Karpas-422 (cell line): ENCODE data around the gene CBARP. TPM values are rescaled to one million over a fixed set of nuclear protein-coding genes. Genes with fewer than 3 reads are reported as not detected.

ENCODE experiments used
- DNase-seq: peaks from one replicate; pipeline ENCODE4 v3.0.0-alpha.2; 2015
- H2AFZ ChIP-seq: fragments of 200-600 bp; sonication (generic); 2 replicates; pipeline ENCODE4 v1.6.1; 2014; ENCODE audit warnings: antibody characterized with exemption, low read length, mixed read lengths
- H3K27ac ChIP-seq: fragments of 200-600 bp; sonication (generic); 2 replicates; pipeline ENCODE4 v1.5.1; 2014; ENCODE audit warnings: mild to moderate bottlenecking, low read length, moderate library complexity
- H3K27me3 ChIP-seq: fragments of 200-600 bp; sonication (generic); 2 replicates; pipeline ENCODE4 v1.6.1; 2014; ENCODE audit warnings: low read length, mixed read lengths
- H3K36me3 ChIP-seq: fragments of 200-600 bp; sonication (generic); 2 replicates; pipeline ENCODE4 v1.6.1; 2014; ENCODE audit warnings: low read length, mixed read lengths; ENCODE audit not compliant: insufficient read depth
- H3K4me1 ChIP-seq: fragments of 200-600 bp; sonication (generic); 2 replicates; pipeline ENCODE4 v1.6.1; 2014; ENCODE audit warnings: mild to moderate bottlenecking, low read length, mixed read lengths
- H3K4me2 ChIP-seq: fragments of 200-600 bp; sonication (generic); 2 replicates; pipeline ENCODE4 v1.6.1; 2014; ENCODE audit warnings: low read length, low read depth, mild to moderate bottlenecking; ENCODE audit not compliant: poor library complexity, severe bottlenecking
- H3K4me3 ChIP-seq: fragments of 200-600 bp; sonication (generic); 2 replicates; pipeline ENCODE4 v1.5.1; 2014; ENCODE audit warnings: mild to moderate bottlenecking, antibody characterized with exemption, low read length, mixed read lengths
- H3K79me2 ChIP-seq: fragments of 200-600 bp; sonication (generic); 2 replicates; pipeline ENCODE4 v1.6.1; 2014; ENCODE audit warnings: mild to moderate bottlenecking, low read length, mixed read lengths
- H3K9ac ChIP-seq: fragments of 200-600 bp; sonication (generic); 2 replicates; pipeline ENCODE4 v1.6.0; 2014; ENCODE audit warnings: low read length
- H3K9me2 ChIP-seq: fragments of 200-600 bp; sonication (generic), shearing (Covaris generic); replicated peaks from 2 replicates; pipeline ENCODE4 v1.6.0; 2014; ENCODE audit warnings: mild to moderate bottlenecking, low read length, moderate library complexity; ENCODE audit not compliant: insufficient read depth
- H3K9me3 ChIP-seq: fragments of 300-700, 200-600 bp; sonication (generic); 2 replicates; pipeline ENCODE4 v1.6.1; 2014; ENCODE audit warnings: low read length, mixed read lengths
- H4K20me1 ChIP-seq: fragments of 200-600 bp; sonication (generic); 2 replicates; pipeline ENCODE4 v1.6.1; 2014; ENCODE audit warnings: mild to moderate bottlenecking, antibody characterized with exemption, low read length, low read depth; ENCODE audit not compliant: insufficient read depth
- total RNA-seq: library from RNA; depleted of rRNA; stranded (reverse); fragments of >200 nt; shearing (Covaris generic); gene quantifications from 2 replicates; pipeline ENCODE4 v1.2.3, GENCODE V29; 2014; ENCODE audit warnings: low replicate concordance

CBARP gene
- total RNA-seq, 1 experiment from 2014 or later = 1.6 TPM

DNA sequence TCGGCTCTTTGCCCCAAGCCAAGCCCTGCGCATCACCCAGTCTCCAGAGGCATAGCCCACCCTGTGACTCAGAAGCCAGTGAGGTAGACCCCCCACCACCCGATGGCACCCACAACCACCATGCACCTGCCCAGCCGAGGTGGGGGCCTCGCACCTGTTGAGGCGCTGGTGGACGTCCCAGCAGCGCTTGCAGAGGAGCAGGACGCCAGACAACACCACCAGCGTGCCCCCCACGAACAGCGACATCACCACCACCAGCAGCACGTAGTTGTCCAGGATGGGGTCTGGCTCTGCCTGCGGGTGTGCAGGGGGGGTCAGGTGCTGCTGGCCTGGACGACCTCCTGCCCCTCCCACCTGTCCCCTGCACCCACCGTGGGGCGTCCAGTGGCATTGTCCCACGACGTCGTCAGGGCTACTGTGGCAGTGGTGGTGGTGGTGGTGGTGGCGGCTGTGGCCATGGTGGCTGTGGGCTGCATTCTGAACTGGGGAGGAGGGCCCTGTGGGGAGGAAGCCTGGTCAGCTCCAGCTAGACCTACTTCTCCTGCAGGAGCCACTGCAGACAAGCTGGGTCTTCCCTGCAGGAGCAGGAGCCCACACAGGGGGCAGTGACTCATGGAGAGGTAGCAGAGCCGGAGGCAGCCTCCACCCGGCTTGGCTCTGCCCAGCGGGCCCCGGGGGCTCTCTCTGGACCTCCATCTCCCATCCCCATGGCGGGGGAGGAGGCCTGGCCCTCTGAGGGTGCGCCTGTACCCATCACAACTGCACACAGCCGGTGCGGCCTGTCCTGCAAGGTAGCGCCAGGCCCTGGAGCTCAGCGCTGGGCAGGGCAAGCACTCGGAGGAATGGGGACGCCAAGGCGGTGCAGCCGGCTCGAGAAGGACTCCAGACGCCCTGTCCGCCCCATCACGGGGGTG, 1.9 kb downstream of the CBARP start:
- Histone ChIP-seq H3K4me2 (no peak overlapping the region), H3K9me2 (no peaks in the 10 kb centered on the region), H3K4me3 (no peak overlapping the region), H3K36me3 (no peaks in the 10 kb centered on the region), H2AFZ (no peak overlapping the region), H3K79me2 (peaks cover 5% of the 10 kb centered on the region; the same call in 1 of the 2 replicates), H3K4me1 (peaks cover 30% of the 10 kb centered on the region), H3K27me3 (no peaks in the 10 kb centered on the region), H4K20me1 (no peaks in the 10 kb centered on the region), H3K27ac (no peak overlapping the region), H3K9me3 (no peaks in the 10 kb centered on the region), H3K9ac (no peak overlapping the region)
- DNase-seq = no peak

DNA sequence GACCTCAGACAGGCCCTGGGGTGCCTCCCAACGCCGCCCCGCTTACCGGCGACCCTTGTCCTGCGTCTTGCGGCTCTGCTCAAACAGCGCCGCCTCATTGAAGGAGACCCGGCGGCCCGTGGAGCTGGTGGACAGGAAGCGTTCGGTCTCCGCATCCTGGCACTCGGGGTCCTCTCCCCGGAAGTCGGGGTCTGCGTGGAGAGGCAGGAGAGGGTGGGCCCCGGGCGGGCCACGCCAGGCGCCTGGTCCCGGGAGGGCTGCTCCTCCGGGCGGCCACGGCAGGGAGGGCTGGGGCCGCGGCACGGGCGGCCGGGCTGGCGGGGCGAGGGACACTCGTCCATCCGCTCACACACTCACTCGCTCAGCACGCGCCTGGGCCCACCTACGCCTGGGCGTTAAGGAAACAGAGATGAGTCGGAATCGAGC, 2.8 kb downstream of the CBARP start:
- no peak overlapping the region for H3K9ac ChIP-seq
- no peaks in the 10 kb centered on the region for H3K9me2 ChIP-seq
- H3K79me2 ChIP-seq = peaks cover 5% of the 10 kb centered on the region; the same call in 1 of the 2 replicates
- no peaks in the 10 kb centered on the region for H3K36me3 ChIP-seq
- H3K4me2 ChIP-seq = no peak overlapping the region
- no peaks in the 10 kb centered on the region for H4K20me1 ChIP-seq
- peaks cover 28% of the 10 kb centered on the region for H3K4me1 ChIP-seq
- no peak for DNase-seq
- H3K27me3 ChIP-seq = no peaks in the 10 kb centered on the region
- no peak overlapping the region for H3K4me3 ChIP-seq
- H3K27ac ChIP-seq = no peak overlapping the region
- H2AFZ ChIP-seq = no peak overlapping the region
- no peaks in the 10 kb centered on the region for H3K9me3 ChIP-seq

DNA sequence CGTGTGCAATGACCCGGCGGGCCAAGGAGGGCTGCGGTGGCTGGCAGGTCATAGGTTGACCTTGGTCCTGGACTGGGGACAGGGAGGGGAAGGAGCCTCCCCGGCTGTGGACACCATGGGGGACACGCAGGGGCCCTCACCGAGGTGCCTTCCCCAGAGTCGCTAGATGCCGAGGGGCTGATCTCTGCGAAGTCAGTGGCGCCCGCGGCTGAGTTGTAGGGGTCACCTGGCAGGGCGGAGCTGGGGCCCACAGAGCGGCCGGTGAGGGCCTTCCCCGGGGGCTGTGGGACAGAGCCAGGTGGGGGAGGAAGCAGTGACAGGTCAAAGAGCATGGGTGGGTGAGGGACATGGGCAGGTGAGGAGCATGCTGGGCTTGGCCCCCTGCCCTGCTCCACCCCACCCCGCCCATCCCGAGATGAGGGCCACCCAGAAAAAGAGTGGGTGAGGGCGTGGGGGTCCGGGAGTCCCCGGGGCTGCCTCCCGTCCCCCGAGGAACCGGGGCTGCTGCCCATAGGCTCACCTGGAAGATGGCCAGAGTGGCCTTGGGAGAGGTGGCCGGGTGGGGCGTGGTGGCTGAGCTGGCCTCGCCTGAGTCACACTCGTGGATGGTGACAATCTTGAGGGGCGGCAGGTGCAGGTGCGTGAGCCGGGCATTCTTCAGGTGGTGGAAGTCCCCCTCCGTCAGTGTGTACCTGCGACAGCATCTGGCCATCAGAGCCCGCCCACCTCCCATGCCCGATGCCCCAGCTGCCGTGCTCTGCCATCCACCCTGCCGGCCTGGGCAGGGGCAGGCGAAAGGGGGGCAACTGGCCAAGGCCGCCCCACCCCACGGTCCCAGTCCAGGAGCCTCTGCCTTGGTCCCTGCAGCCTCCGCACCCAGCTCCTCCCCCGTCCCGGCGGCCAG, 3.5 kb downstream of the CBARP start:
- Histone ChIP-seq H2AFZ (no peak overlapping the region), H3K9ac (no peak overlapping the region), H3K79me2 (peaks cover 5% of the 10 kb centered on the region; the same call in 1 of the 2 replicates), H3K4me3 (no peak overlapping the region), H3K36me3 (no peaks in the 10 kb centered on the region), H3K9me3 (no peaks in the 10 kb centered on the region), H3K4me2 (no peak overlapping the region), H3K4me1 (peaks cover 21% of the 10 kb centered on the region), H4K20me1 (no peaks in the 10 kb centered on the region), H3K9me2 (no peaks in the 10 kb centered on the region), H3K27me3 (no peaks in the 10 kb centered on the region), H3K27ac (no peak overlapping the region)
- DNase-seq = no peak

DNA sequence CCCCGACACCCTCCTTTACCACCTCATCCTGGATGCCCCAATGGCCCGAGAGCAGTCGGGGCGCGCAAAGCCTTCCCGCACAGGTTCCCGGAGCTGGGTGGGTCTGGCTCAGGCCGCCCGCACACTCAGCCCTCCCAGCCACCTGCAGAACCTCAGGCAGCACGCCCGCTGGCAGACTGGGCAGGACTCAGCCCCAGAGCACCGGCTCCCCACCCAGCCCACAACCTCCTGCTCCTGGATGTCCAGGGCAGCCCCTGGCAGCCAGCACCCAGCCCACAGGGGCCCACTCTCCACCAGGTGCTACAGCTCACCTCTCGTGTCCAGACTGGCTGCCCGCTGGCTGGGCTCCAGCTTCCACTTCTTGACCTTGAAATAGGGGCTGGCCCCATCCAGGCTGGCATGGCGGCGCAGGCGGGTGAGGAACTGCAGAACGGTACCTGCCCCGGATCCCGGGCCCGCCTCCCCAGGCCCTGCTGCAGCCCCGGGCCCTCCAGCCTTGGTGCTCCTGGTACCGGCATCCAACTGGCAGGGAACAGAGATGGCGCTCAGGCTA, 4.6 kb downstream of the CBARP start:
- H3K9me3 ChIP-seq = no peaks in the 10 kb centered on the region
- no peaks in the 10 kb centered on the region for H4K20me1 ChIP-seq
- no peaks in the 10 kb centered on the region for H3K36me3 ChIP-seq
- peaks cover 5% of the 10 kb centered on the region; the same call in 1 of the 2 replicates for H3K79me2 ChIP-seq
- no peak overlapping the region for H3K4me2 ChIP-seq
- no peak overlapping the region for H2AFZ ChIP-seq
- DNase-seq = no peak
- no peaks in the 10 kb centered on the region for H3K9me2 ChIP-seq
- H3K4me3 ChIP-seq = no peak overlapping the region
- no peak overlapping the region for H3K9ac ChIP-seq
- no peak overlapping the region for H3K27ac ChIP-seq
- no peaks in the 10 kb centered on the region for H3K27me3 ChIP-seq
- H3K4me1 ChIP-seq = peaks cover 10% of the 10 kb centered on the region

DNA sequence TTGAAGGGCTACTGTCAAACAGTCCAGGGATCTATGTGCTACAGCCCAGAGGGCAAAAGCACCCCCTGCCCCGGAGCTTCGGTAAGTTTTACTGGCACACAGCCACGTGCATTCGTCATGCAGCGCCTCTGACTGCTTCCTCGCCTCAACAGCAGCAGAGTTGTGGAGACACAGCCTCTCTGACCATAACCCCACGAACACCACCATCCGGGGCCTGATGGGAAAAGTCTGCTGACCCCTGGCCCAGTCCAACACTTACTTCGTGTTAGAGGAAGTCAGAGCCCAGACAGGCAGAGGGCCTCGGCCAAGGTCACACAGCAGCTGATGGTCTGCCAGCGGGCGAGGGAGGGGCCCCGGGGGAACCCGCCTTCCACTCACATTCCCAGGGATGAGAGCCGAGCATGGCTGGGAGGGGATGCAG, 5.1 kb downstream of the CBARP start:
- no peak overlapping the region for H3K27ac ChIP-seq
- DNase-seq = no peak
- no peaks in the 10 kb centered on the region for H3K9me2 ChIP-seq
- no peak overlapping the region for H3K4me2 ChIP-seq
- H3K4me3 ChIP-seq = no peak overlapping the region
- H3K27me3 ChIP-seq = no peaks in the 10 kb centered on the region
- H3K79me2 ChIP-seq = peaks cover 5% of the 10 kb centered on the region; the same call in 1 of the 2 replicates
- H2AFZ ChIP-seq = no peak overlapping the region
- H3K9me3 ChIP-seq = no peaks in the 10 kb centered on the region
- H4K20me1 ChIP-seq = no peaks in the 10 kb centered on the region
- no peak overlapping the region for H3K9ac ChIP-seq
- H3K36me3 ChIP-seq = no peaks in the 10 kb centered on the region
- peaks cover 8% of the 10 kb centered on the region for H3K4me1 ChIP-seq

DNA sequence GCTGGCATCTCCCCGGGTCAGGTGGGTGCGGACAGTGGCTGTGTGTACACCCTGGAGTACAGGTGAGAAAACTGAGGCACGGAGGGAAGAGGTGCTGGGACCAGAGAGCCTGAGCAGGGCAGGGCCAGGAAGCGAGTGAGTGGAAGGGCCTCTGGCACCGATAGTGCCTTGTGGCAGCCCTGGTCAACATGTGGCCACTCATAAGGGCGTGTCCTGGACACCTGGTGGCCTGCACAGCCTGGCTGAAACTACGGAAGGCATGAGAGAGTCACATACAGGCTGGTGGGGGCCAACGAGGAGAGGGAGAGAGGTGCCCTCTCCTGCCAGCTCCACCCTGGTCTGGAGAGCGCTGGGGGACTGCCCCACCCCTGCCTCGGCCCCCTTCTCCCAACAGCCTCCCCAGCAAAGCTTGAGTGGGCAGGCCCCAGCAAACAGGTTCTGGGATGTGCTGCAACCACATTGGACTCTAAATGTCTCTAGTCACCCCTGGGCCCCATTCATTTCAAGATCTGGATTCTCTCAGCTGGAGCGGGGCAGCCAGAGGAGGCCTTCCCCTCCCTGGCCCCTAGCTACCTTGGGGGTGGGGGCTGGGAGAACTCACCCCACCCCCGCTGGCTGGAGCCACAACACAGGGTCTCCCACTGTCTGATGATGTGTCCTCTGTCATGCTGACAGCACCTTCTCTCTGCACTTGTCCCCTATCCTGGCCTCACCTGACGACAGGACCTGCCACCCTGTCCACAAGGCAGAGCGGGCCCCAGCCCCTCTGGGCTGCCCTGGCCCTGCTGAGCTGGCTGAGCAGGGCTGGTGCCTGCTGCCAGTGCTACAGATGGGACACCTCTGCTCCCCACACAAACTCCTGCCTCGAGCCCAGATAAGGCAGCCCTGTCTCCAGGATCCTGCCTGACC, 5.8 kb downstream of the CBARP start:
- Histone ChIP-seq H2AFZ (no peak overlapping the region), H4K20me1 (no peaks in the 10 kb centered on the region), H3K4me1 (peaks cover 4% of the 10 kb centered on the region), H3K9me2 (no peaks in the 10 kb centered on the region), H3K9me3 (no peaks in the 10 kb centered on the region), H3K4me3 (no peak overlapping the region), H3K36me3 (no peaks in the 10 kb centered on the region), H3K27ac (no peak overlapping the region), H3K79me2 (peaks cover 1% of the 10 kb centered on the region; the same call in 1 of the 2 replicates), H3K4me2 (no peak overlapping the region), H3K9ac (peak overlapping the region; percentile 9; the same call in 1 of the 2 replicates), H3K27me3 (no peaks in the 10 kb centered on the region)
- no peak for DNase-seq

DNA sequence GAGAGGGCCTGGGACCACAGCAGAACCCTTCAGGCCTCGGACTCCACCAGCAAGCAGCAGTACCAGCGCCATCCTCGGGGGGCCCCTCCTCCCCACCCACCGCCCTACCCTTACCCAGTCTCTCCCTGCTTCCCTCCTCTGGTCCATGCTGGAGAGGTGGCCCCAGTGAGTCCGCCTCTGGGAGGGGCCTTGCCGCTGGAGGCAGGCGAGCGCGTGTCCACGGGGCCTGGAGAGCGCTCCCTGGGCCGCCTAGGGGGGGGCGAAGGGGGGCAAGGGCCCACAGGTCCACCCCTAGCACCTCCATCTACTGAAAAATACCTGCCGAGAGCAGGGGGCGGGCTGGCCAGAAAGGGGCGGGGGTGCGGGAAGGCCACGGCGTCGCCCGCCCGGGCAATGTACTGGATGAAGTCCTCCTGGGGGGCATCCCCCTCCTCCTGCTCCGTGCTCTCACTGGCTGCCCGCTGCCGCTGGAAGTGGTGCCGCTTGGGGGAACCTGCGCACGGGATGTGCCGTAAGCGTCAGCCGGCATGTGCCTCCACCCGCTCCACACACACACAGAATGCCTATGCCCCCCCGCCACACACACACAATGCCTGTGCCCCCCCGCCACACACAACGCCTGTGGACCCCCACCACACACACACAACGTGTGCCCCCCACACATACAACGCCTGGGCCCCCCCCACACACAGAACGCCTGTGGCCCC, 6.9 kb downstream of the CBARP start:
- H3K9me2 ChIP-seq = no peaks in the 10 kb centered on the region
- H3K4me3 ChIP-seq = no peak overlapping the region
- no peaks in the 10 kb centered on the region for H3K36me3 ChIP-seq

More for the DNA sequence above, 6.9 kb downstream of the CBARP start:
- Histone ChIP-seq H3K79me2 (no peaks in the 10 kb centered on the region), H2AFZ (no peak overlapping the region), H3K9ac (no peak overlapping the region), H3K4me1 (peaks cover 3% of the 10 kb centered on the region; the same call in 1 of the 2 replicates), H4K20me1 (no peaks in the 10 kb centered on the region), H3K27ac (no peak overlapping the region), H3K9me3 (no peaks in the 10 kb centered on the region), H3K27me3 (no peaks in the 10 kb centered on the region), H3K4me2 (no peak overlapping the region)
- DNase-seq = no peak
